GM13976 (cell line): ENCODE data around the gene ZHX3.

Experiments
- DNase-seq: peaks from one replicate; pipeline ENCODE4 v3.0.0; 2012; ENCODE audit warnings: low spot score
- CTCF ChIP-seq: IDR thresholded peaks from 2 replicates; pipeline ENCODE4 v1.5.1; 2012; ENCODE audit warnings: borderline replicate concordance, mild to moderate bottlenecking; ENCODE audit not compliant: insufficient read depth; ENCODE audit errors: extremely low read depth, missing control alignments, control extremely low read depth
- in situ Hi-C: fragments of 300-500 bp; cut with MboI; formaldehyde crosslinking; loops from one replicate; pipeline ENCODE4 v1.12.0; 2022; ENCODE audit warnings: low sequenced_read_pairs, mixed read lengths, inconsistent platforms; ENCODE audit not compliant: unreplicated experiment

Gene ZHX3

DNA sequence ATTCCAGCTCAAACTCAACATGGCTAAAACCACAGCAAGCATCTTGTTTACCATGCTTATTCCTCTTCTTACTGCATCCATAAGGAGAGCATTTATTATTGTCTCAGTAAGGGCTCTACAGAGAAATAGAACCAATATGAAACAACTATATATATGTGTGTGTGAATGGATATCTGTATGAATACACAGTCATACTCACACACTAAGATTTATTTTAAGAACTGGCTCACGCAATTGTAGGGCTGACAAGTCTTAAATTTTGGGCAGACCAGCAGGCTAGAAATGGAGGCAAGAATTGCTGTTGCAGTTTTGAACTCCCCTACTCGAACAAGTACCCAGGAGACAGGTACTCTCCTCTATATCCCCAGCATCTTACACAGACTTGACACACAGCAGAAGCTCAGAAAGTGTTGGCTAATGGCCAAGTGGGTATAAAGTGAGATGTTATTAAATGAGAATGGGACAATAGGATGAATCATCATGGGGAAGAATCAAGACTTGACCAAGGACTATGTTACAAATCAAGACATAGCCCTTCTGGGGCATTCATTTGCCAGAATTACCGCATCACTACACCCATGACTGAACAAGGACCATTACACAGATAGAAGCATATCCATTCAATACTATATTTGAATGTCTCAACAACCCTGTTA is 13.0 kb downstream of the ZHX3 start:
- in situ Hi-C loops: no loop called here
- no peak for DNase-seq
- TF ChIP-seq CTCF: no peak

DNA sequence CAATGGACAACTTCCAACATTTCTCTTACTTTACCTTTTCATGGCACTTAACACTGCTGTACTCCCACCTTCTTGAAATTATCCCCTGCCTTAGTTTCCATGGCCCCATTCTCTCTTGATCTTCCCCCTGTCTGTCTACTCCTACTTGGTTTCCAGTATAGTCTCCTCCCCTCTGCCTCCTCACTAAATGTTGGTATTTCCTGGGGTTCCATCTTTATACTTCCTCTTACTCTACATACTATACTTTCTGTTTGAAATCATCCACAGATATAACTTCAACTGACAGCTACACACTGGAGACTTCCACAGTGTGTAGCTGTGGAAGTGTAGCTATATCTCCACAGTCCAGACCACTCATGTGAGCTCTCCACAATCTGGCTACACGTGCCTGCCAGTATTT is 13.5 kb downstream of the ZHX3 start:
- in situ Hi-C loops: no loop called here
- TF ChIP-seq CTCF: no peak
- no peak for DNase-seq

- DNase-seq: no peak
These were observed 16.6 kb downstream of the ZHX3 start for GRCh38 chr20:41300886-41301285.

GRCh38 chr20:41300383-41300782 is 17.1 kb downstream of the ZHX3 start:
- DNase-seq: no peak
- in situ Hi-C loops: no loop called here
- no peak for TF ChIP-seq CTCF

More at GRCh38 chr20:41300886-41301285, 16.6 kb downstream of the ZHX3 start:
- in situ Hi-C loops: no loop called here
- TF ChIP-seq CTCF: no peak

- no peak for TF ChIP-seq CTCF
- in situ Hi-C loops: no loop called here
- DNase-seq: no peak
These were observed 17.6 kb downstream of the ZHX3 start for GRCh38 chr20:41299899-41300298.

- in situ Hi-C loops: no loop called here
- TF ChIP-seq CTCF: no peak
- DNase-seq: no peak
These were observed 24.1 kb downstream of the ZHX3 start for GRCh38 chr20:41293269-41294037.
